ENCODE data around the gene PLEK. TPM values are rescaled to one million over a fixed set of nuclear protein-coding genes. Genes with fewer than 3 reads are reported as not detected.
A peak's percentile ranks its signal among the peaks of the same experiment; 100 is the strongest.

Gene PLEK
- total and polyA plus RNA-seq, 2 of the 13 experiments (the other 11 are each of a cell fraction or from before 2014, with no cell fraction given) = not detected

DNA sequence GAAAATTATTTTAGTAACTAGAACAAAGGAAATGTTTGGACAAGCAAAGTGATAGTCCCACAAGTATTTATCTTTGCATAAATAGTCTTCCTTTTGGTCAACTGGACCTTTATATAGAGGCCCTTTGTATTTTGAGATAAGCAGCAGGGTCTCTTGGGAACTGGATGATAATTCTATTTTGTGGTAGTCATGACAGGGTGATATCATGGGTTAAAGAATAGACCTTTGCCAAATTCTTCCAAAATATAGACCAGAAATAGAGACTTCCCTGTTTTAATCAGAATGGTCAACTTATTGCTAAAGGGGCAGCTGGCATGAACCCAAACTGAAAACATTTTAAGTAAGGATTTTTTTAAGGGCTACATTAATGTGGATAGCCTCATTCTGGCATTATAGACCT is 10.5 kb downstream of the PLEK start (continued):
- TF ChIP-seq, protein P1, sequence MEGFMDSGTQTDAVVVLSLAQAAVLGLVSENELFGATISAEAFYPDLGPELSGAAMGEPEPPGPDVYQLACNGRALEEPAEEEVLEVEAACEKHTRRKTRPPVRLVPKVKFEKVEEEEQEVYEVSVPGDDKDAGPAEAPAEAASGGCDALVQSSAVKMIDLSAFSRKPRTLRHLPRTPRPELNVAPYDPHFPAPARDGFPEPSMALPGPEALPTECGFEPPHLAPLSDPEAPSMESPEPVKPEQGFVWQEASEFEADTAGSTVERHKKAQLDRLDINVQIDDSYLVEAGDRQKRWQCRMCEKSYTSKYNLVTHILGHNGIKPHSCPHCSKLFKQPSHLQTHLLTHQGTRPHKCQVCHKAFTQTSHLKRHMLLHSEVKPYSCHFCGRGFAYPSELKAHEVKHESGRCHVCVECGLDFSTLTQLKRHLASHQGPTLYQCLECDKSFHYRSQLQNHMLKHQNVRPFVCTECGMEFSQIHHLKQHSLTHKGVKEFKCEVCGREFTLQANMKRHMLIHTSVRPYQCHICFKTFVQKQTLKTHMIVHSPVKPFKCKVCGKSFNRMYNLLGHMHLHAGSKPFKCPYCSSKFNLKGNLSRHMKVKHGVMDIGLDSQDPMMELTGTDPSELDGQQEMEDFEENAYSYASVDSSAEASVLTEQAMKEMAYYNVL (CRISPR knock-in tag; IDR thresholded peaks at IDR 0.05; ENCODE audit: borderline replicate concordance) = no peak

DNA sequence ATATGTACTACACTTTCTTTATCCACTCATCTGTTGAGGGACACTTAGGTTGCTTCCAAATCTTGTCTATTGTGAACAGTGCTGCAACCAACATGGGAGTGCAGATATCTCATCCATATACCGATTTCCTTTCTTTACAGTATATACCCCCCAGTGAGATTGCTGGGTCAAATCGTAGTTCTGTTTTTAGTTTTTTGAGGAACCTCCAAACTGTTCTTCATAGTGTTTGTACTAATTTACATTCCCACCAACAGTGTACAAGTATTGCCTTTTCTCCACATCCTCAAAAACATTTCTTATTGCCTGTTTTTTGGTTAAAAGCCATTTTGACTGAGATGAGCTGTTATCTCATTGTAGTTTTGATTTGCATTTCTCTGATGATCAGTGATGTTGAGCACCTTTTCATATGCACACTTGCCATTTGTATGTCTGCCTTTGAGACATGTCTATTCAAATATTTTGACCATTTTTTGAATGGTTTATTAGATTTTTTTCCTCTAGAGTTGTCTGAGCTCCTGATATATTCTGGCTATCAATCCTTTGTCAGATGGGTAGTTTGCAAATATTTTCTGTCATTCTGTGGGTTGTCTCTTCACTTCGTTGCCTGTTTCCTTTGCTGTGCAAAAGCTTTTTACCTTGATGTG is 12.2 kb downstream of the PLEK start:
- Histone ChIP-seq H3K9ac (ENCODE audit: insufficient read depth, low read depth, low read length) (no peak overlapping the region), H3K4me2 (ENCODE audit: low read depth, low read length) (no peak overlapping the region), H3K4me3 (replicated peaks in 1 of 3; ENCODE audit: insufficient read depth in 1 of 3, low read depth in 2 of 3, low read length in 3 of 3) (no peak overlapping the region), H3K36me3 (replicated peaks in 1 of 2; ENCODE audit: control insufficient read depth in 1 of 2, insufficient read depth in 2 of 2, low read length in 2 of 2) (no peaks in the 10 kb centered on the region), H3K9me3 (ENCODE audit: low read length) (no peaks in the 10 kb centered on the region), H3K27ac (ENCODE audit: extremely low read length, insufficient read depth, low read length) (no peak overlapping the region), H4K20me1 (ENCODE audit: insufficient read depth, low read length) (no peaks in the 10 kb centered on the region), H3K79me2 (ENCODE audit: insufficient read depth, low read length) (no peaks in the 10 kb centered on the region), H3K4me1 (ENCODE audit: insufficient read depth, low read length) (no peaks in the 10 kb centered on the region), H3K27me3 (ENCODE audit: control insufficient read depth in 1 of 2, insufficient read depth in 2 of 2, low read length in 2 of 2) (no peaks in the 10 kb centered on the region; a peak in 2 of 5 replicates), H2AFZ (ENCODE audit: low read length) (no peak overlapping the region)
- BruUV-seq (replicated peaks) = no TSS peak
- CTCF ChIA-PET (ENCODE audit: low intra/inter-chr PET ratio, low total read pairs) = no interaction called here
- in situ Hi-C loops (cut with HindIII; ENCODE audit: extremely low pct_ligation_motif_present, low pct_unique_long_range_greater_than_20kb) = no loop called here
- no peak for TF ChIP-seq ZNF660 (CRISPR knock-in tag; IDR thresholded peaks at IDR 0.05; ENCODE audit: borderline replicate concordance, low read depth)
- TF ChIP-seq, protein P2, sequence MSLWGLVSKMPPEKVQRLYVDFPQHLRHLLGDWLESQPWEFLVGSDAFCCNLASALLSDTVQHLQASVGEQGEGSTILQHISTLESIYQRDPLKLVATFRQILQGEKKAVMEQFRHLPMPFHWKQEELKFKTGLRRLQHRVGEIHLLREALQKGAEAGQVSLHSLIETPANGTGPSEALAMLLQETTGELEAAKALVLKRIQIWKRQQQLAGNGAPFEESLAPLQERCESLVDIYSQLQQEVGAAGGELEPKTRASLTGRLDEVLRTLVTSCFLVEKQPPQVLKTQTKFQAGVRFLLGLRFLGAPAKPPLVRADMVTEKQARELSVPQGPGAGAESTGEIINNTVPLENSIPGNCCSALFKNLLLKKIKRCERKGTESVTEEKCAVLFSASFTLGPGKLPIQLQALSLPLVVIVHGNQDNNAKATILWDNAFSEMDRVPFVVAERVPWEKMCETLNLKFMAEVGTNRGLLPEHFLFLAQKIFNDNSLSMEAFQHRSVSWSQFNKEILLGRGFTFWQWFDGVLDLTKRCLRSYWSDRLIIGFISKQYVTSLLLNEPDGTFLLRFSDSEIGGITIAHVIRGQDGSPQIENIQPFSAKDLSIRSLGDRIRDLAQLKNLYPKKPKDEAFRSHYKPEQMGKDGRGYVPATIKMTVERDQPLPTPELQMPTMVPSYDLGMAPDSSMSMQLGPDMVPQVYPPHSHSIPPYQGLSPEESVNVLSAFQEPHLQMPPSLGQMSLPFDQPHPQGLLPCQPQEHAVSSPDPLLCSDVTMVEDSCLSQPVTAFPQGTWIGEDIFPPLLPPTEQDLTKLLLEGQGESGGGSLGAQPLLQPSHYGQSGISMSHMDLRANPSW (CRISPR knock-in tag; IDR thresholded peaks at IDR 0.05; ENCODE audit: borderline replicate concordance) = no peak
- no peak for TF ChIP-seq TRIM24 (CRISPR knock-in tag; IDR thresholded peaks at IDR 0.05)
- TF ChIP-seq JUN (CRISPR knock-in tag; IDR thresholded peaks at IDR 0.05) = no peak
- no peak for TF ChIP-seq TARDBP (CRISPR knock-in tag; IDR thresholded peaks at IDR 0.05)
- no peak for TF ChIP-seq ATM (IDR thresholded peaks at IDR 0.05; ENCODE audit: borderline replicate concordance)
- no peak for TF ChIP-seq ZNF326 (CRISPR knock-in tag; IDR thresholded peaks at IDR 0.05; ENCODE audit: borderline replicate concordance)
- TF ChIP-seq, protein P3, sequence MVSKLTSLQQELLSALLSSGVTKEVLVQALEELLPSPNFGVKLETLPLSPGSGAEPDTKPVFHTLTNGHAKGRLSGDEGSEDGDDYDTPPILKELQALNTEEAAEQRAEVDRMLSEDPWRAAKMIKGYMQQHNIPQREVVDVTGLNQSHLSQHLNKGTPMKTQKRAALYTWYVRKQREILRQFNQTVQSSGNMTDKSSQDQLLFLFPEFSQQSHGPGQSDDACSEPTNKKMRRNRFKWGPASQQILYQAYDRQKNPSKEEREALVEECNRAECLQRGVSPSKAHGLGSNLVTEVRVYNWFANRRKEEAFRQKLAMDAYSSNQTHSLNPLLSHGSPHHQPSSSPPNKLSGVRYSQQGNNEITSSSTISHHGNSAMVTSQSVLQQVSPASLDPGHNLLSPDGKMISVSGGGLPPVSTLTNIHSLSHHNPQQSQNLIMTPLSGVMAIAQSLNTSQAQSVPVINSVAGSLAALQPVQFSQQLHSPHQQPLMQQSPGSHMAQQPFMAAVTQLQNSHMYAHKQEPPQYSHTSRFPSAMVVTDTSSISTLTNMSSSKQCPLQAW (CRISPR knock-in tag; IDR thresholded peaks at IDR 0.05) = no peak
- TF ChIP-seq POGZ (CRISPR knock-in tag; IDR thresholded peaks at IDR 0.05) = no peak
- TF ChIP-seq, protein P4, sequence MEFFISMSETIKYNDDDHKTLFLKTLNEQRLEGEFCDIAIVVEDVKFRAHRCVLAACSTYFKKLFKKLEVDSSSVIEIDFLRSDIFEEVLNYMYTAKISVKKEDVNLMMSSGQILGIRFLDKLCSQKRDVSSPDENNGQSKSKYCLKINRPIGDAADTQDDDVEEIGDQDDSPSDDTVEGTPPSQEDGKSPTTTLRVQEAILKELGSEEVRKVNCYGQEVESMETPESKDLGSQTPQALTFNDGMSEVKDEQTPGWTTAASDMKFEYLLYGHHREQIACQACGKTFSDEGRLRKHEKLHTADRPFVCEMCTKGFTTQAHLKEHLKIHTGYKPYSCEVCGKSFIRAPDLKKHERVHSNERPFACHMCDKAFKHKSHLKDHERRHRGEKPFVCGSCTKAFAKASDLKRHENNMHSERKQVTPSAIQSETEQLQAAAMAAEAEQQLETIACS (CRISPR knock-in tag; IDR thresholded peaks at IDR 0.05) = no peak
- no peak for TF ChIP-seq BCL6 (CRISPR knock-in tag; IDR thresholded peaks at IDR 0.05)
- TF ChIP-seq CC2D1A (CRISPR knock-in tag; IDR thresholded peaks at IDR 0.05) = no peak
- POLR2A ChIA-PET = no interaction called here
- FAIRE-seq = peak; percentile 40
- WGBS (ENCODE audit: low lambda C conversion rate) = 2% methylated on average over 3 of the region's 3 CpGs
- ATAC-seq = no peak
- intact Hi-C loops (cut with micrococcal nuclease; ENCODE audit: unreplicated experiment) = no loop called here
- no peak for DNase-seq (ENCODE audit: low spot score)

Data from HepG2 (cell line).